CD4-positive, alpha-beta memory T cell (primary cell): Measurements from ENCODE around the gene DNLZ. TPM values are rescaled to one million over a fixed set of nuclear protein-coding genes. Genes with fewer than 3 reads are reported as not detected.

ENCODE experiments used
- CTCF ChIA-PET: fragments of 350-600 bp; sonication (Branson Sonifier 250); formaldehyde crosslinking; loops from one replicate; lab custom pipeline; 2021; ENCODE audit warnings: inconsistent platforms; ENCODE audit not compliant: partially characterized antibody; lab: Charles Lee
- POLR2A ChIA-PET: fragments of 350-600 bp; sonication (Branson Sonifier 250); formaldehyde crosslinking; loops from one replicate; lab custom pipeline; 2021; ENCODE audit not compliant: partially characterized antibody; lab: Charles Lee
- DNase-seq, 5 donors: peaks; one replicate each; pipeline versions ENCODE4 v3.0.0 to v3.0.0-alpha.2; 2020 to 2022; ENCODE audit warnings: mixed read lengths in 1 of 5
- H3K27ac ChIP-seq: one replicate; pipeline ENCODE4 v1.7.0; 2013; ENCODE audit warnings: low read depth, low read length
- H3K27me3 ChIP-seq: 2 replicates; pipeline ENCODE4 v1.7.0; 2013; ENCODE audit warnings: mild to moderate bottlenecking, low read length, moderate library complexity; ENCODE audit not compliant: insufficient read depth
- H3K36me3 ChIP-seq: 2 replicates; pipeline ENCODE4 v1.7.0; 2013; ENCODE audit warnings: mild to moderate bottlenecking, low read length, moderate library complexity; ENCODE audit not compliant: insufficient read depth
- H3K4me1 ChIP-seq: 2 replicates; pipeline ENCODE4 v1.7.0; 2013; ENCODE audit warnings: mild to moderate bottlenecking, low read length, moderate library complexity; ENCODE audit not compliant: insufficient read depth
- H3K4me3 ChIP-seq, 2 donors: one replicate each; pipeline ENCODE4 v1.7.0; 2013; ENCODE audit warnings: low read length in 2 of 2, mild to moderate bottlenecking in 1 of 2
- H3K9me3 ChIP-seq, 2 donors: one replicate each; pipeline ENCODE4 v1.7.0; 2013; ENCODE audit warnings: low read length in 2 of 2, control low read depth in 1 of 2; ENCODE audit not compliant: control insufficient read depth in 1 of 2
- H3K27ac Mint-ChIP-seq, 7 donors: one replicate each; pipeline ENCODE4 v1.8.0; 2020 to 2021; ENCODE audit warnings: mixed read lengths in 7 of 7, mild to moderate bottlenecking in 6 of 7, inconsistent platforms in 3 of 7, moderate library complexity in 3 of 7
- H3K27me3 Mint-ChIP-seq, 2 donors: one replicate each; pipeline ENCODE4 v1.8.0; 2020 to 2021; ENCODE audit warnings: mixed read lengths in 2 of 2
- H3K36me3 Mint-ChIP-seq, 2 donors: one replicate each; pipeline ENCODE4 v1.8.0; 2020 to 2021; ENCODE audit warnings: mixed read lengths in 2 of 2, inconsistent platforms in 1 of 2, mild to moderate bottlenecking in 1 of 2
- H3K4me1 Mint-ChIP-seq, 4 donors: one replicate each; pipeline ENCODE4 v1.8.0; 2020 to 2021; ENCODE audit warnings: mixed read lengths in 4 of 4, mild to moderate bottlenecking in 1 of 4
- H3K4me3 Mint-ChIP-seq, 8 donors: one replicate each; pipeline ENCODE4 v1.8.0; 2020 to 2021; ENCODE audit warnings: mixed read lengths in 8 of 8, mild to moderate bottlenecking in 7 of 8, moderate library complexity in 6 of 8, inconsistent platforms in 3 of 8
- H3K9me3 Mint-ChIP-seq, 8 donors: one replicate each; pipeline ENCODE4 v1.8.0; 2020 to 2021; ENCODE audit warnings: mixed read lengths in 8 of 8, mild to moderate bottlenecking in 5 of 8, inconsistent platforms in 3 of 8, moderate library complexity in 1 of 8
- intact Hi-C: fragments of 100-400 bp; cut with micrococcal nuclease; formaldehyde crosslinking; loops from one replicate; pipeline ENCODE4 v1.15.1; 2023
- polyA plus RNA-seq, 2 donors: library from polyadenylated mRNA; unstranded; fragments of 300-500 nt; fragmentation: Illumina TruSeq; gene quantifications; one replicate each; pipeline ENCODE4 v1.2.3, GENCODE V29; 2021
- total RNA-seq, 2 experiments: library from RNA; stranded (reverse); gene quantifications; one replicate each; pipeline ENCODE4 v1.2.3, GENCODE V29; 2021

Gene DNLZ
- total and polyA plus RNA-seq, 4 experiments from 2014 or later, result 26.0 to 86.1 (median 51.8) TPM

DNA sequence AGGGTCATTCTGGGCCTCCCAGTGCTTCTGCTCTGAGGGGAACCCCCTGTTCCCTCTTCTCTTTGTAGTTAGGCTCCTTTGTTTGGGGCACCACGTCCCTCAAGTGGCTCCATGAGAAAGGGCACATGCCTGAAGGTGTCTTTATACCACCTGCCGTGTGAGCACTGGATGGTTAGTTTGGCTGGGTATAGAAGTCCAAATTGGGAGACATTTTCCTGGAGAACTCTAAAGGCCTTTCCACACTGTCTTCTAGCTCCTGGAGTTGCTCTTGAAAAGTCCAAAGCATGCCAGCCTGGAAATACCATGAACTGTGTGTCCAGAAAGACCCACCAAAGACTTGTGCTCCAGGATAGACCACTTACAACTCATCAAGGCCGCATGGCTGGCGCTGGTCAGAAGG is 48.6 kb downstream of the DNLZ start:
- peaks cover 0 to 7% (median 3%) of the 10 kb centered on the region in 4 donors for H3K4me1 Mint-ChIP-seq
- CTCF ChIA-PET, result no interaction called here
- Histone ChIP-seq H3K4me1 (peaks cover 5% of the 10 kb centered on the region), H3K27ac (no peak overlapping the region), H3K27me3 (no peaks in the 10 kb centered on the region), H3K36me3 (no peaks in the 10 kb centered on the region), H3K4me3 (no peak overlapping the region), H3K9me3 (no peaks in the 10 kb centered on the region)
- no peaks in the 10 kb centered on the region for H3K36me3 Mint-ChIP-seq
- intact Hi-C loops, result no loop called here
- POLR2A ChIA-PET, result no interaction called here
- H3K27ac Mint-ChIP-seq, result no peak overlapping the region
- H3K27me3 Mint-ChIP-seq, result no peaks in the 10 kb centered on the region
- DNase-seq, result no peak
- no peak overlapping the region for H3K4me3 Mint-ChIP-seq
- peaks cover 0 to 9% (median 2%) of the 10 kb centered on the region in 8 donors for H3K9me3 Mint-ChIP-seq

DNA sequence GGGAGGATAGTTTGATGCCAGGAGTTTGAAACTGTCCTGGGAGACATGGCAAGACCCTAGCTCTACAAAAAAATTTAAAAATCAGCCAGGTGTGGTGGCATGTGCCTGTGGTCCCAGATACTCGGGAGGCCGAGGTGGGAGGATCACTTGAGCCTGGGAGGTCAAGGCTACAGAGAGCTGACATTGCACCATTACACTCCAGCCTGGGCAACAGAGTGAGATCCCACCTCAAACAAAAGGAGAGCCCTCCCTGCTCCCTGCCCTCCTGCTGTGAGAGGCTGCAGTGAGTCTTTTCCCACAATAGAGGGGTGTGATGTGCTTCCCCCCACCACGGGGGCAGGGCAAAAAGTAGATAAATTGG is 49.5 kb downstream of the DNLZ start:
- Mint-ChIP-seq H3K36me3 (no peaks in the 10 kb centered on the region), H3K4me3 (no peak overlapping the region), H3K27ac (no peak overlapping the region), H3K27me3 (no peaks in the 10 kb centered on the region), H3K9me3 (peaks cover 0 to 9% (median 2%) of the 10 kb centered on the region in 8 donors), H3K4me1 (peaks cover 0 to 7% (median 3%) of the 10 kb centered on the region in 4 donors)
- peaks cover 5% of the 10 kb centered on the region for H3K4me1 ChIP-seq
- intact Hi-C loops, result no loop called here
- no peak overlapping the region for H3K27ac ChIP-seq
- CTCF ChIA-PET, result no interaction called here
- no peak overlapping the region for H3K4me3 ChIP-seq
- no peaks in the 10 kb centered on the region for H3K36me3 ChIP-seq
- DNase-seq, result no peak
- no peaks in the 10 kb centered on the region for H3K9me3 ChIP-seq
- H3K27me3 ChIP-seq, result no peaks in the 10 kb centered on the region
- POLR2A ChIA-PET, result no interaction called here

DNA sequence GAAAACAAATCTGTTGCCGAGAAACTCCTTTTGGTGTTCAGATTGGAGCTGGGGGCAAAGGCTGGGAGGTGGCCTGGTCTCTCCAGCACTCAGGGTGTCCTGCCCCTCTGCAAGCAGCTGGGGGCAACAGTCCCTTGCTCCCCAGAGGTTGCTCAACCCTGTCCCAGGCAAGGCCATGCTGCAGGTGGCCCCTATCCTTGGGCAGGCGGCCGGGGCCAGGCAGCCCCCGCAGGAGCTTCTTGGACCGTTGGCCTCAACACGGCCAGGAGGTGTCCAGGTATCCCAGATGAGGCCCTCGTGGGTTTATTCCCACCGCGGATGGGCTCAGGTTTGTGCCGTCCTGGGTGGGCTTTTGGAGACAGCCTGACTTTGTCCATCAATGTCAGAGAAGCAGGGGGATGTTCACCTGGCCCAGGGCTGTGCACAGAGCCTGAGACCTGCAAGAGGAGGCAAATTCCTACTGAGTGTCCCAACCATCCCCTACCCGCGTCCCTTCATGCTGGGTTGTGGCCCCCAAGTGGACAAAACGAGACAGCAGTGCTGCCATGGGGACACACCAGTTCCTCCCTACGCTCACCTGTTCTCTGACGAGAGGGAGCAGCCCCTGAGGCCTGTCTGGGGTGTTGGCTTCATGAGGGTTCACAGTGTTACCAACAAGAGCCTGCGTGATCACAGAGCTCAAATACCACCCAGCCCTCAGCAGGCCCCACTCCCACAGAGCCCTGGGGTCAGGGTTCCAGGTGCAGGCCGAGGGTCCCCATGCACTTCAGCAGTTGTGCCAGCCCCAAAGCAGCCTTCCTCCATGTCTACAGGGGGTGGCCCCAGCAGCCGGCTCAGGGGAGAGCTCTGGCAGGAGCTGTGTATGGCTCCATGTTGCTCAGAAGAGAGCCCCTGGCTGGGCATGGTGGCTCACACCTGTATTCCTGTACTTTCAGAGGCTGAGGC is 50.2 kb downstream of the DNLZ start:
- Histone ChIP-seq H3K36me3 (no peaks in the 10 kb centered on the region), H3K4me1 (peaks cover 5% of the 10 kb centered on the region), H3K27ac (no peak overlapping the region), H3K9me3 (no peaks in the 10 kb centered on the region), H3K27me3 (no peaks in the 10 kb centered on the region), H3K4me3 (no peak overlapping the region)
- H3K27me3 Mint-ChIP-seq, result no peaks in the 10 kb centered on the region
- ChIA-PET POLR2A (interaction anchor here (0.7 to 0.9 kb wide), 2 partner anchors 17 to 51 kb away, joined by 5 read pairs; no protein-coding TSS in a partner anchor), CTCF (interaction anchor here (1.1 to 1.2 kb wide), 2 partner anchors 14 to 88 kb away, joined by 4 read pairs; partner anchors contain the start of gene GPSM1)
- DNase-seq, result no peak
- H3K4me3 Mint-ChIP-seq, result no peak overlapping the region
- H3K27ac Mint-ChIP-seq, result no peak overlapping the region
- H3K9me3 Mint-ChIP-seq, result peaks cover 0 to 9% (median 2%) of the 10 kb centered on the region in 8 donors
- H3K36me3 Mint-ChIP-seq, result no peaks in the 10 kb centered on the region
- peaks cover 0 to 7% (median 3%) of the 10 kb centered on the region in 4 donors for H3K4me1 Mint-ChIP-seq
- intact Hi-C loops, result no loop called here

DNA sequence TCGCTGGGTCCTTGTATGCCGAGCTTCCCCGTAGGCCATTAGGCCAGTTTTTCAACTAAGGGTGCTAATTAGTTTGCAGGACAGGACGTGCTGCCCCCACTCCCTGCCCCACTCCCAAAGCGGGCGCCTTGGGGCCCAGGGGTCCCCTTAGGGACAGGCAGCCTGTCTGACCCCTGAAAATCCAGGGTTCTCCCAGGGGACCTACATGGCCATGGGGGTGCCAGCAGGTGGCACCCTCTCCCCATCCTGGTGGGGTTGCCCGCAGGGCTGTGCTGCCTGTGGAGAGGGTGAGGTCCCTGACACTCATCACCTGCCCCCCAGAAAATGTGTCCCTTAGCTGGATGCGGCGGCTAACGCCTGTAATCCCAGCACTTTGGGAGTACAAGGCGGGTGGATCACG is 51.1 kb downstream of the DNLZ start:
- peaks cover 5% of the 10 kb centered on the region for H3K4me1 ChIP-seq
- H3K9me3 ChIP-seq, result no peaks in the 10 kb centered on the region
- no peaks in the 10 kb centered on the region for H3K27me3 ChIP-seq
- H3K36me3 ChIP-seq, result no peaks in the 10 kb centered on the region
- peaks cover 0 to 9% (median 2%) of the 10 kb centered on the region in 8 donors for H3K9me3 Mint-ChIP-seq
- CTCF ChIA-PET, result interaction anchor here (1.1 to 1.2 kb wide), 2 partner anchors 15 to 89 kb away, joined by 4 read pairs; partner anchors contain the start of gene GPSM1
- H3K27me3 Mint-ChIP-seq, result no peaks in the 10 kb centered on the region
- POLR2A ChIA-PET, result interaction anchor here (0.9 kb wide), 1 partner anchor 51 kb away, joined by 5 read pairs; no protein-coding TSS in a partner anchor
- no peaks in the 10 kb centered on the region for H3K36me3 Mint-ChIP-seq
- intact Hi-C loops, result no loop called here
- peak in 4 of 5 donors; percentile 22 to 37 (median 34) for DNase-seq
- H3K27ac ChIP-seq, result no peak overlapping the region
- H3K4me1 Mint-ChIP-seq, result peaks cover 0 to 7% (median 3%) of the 10 kb centered on the region in 4 donors
- no peak overlapping the region for H3K4me3 Mint-ChIP-seq
- H3K4me3 ChIP-seq, result no peak overlapping the region
- H3K27ac Mint-ChIP-seq, result no peak overlapping the region

DNA sequence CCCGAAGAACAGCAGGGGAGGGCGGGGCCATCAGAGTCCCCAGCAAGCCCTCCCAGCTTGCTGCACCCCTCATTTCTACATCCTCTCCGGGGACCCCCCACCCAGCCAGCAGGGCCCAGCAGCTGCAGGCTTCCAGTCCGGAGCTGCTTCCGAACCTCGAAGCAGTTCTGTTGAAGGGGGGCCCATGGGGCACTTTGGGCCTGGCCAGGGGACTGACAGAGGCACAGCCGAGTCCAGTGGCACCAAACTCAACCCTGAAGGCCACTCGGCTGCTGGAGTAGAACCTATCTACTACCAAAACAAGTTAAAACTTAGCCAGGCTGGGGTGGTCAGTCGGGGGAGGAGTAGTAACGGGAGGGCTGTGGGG is 51.6 kb downstream of the DNLZ start:
- Mint-ChIP-seq H3K36me3 (no peaks in the 10 kb centered on the region), H3K9me3 (peaks cover 0 to 9% (median 2%) of the 10 kb centered on the region in 8 donors), H3K27ac (no peak overlapping the region), H3K4me1 (peaks cover 0 to 7% (median 3%) of the 10 kb centered on the region in 4 donors), H3K27me3 (no peaks in the 10 kb centered on the region), H3K4me3 (no peak overlapping the region)
- DNase-seq, result no peak
- H3K27ac ChIP-seq, result no peak overlapping the region
- H3K36me3 ChIP-seq, result no peaks in the 10 kb centered on the region
- H3K27me3 ChIP-seq, result no peaks in the 10 kb centered on the region
- no peak overlapping the region for H3K4me3 ChIP-seq
- ChIA-PET CTCF (interaction anchor here (1.1 kb wide), 1 partner anchor 89 kb away, joined by 4 read pairs; no protein-coding TSS in a partner anchor), POLR2A (no interaction called here)
- peaks cover 5% of the 10 kb centered on the region for H3K4me1 ChIP-seq
- H3K9me3 ChIP-seq, result no peaks in the 10 kb centered on the region
- intact Hi-C loops, result no loop called here

DNA sequence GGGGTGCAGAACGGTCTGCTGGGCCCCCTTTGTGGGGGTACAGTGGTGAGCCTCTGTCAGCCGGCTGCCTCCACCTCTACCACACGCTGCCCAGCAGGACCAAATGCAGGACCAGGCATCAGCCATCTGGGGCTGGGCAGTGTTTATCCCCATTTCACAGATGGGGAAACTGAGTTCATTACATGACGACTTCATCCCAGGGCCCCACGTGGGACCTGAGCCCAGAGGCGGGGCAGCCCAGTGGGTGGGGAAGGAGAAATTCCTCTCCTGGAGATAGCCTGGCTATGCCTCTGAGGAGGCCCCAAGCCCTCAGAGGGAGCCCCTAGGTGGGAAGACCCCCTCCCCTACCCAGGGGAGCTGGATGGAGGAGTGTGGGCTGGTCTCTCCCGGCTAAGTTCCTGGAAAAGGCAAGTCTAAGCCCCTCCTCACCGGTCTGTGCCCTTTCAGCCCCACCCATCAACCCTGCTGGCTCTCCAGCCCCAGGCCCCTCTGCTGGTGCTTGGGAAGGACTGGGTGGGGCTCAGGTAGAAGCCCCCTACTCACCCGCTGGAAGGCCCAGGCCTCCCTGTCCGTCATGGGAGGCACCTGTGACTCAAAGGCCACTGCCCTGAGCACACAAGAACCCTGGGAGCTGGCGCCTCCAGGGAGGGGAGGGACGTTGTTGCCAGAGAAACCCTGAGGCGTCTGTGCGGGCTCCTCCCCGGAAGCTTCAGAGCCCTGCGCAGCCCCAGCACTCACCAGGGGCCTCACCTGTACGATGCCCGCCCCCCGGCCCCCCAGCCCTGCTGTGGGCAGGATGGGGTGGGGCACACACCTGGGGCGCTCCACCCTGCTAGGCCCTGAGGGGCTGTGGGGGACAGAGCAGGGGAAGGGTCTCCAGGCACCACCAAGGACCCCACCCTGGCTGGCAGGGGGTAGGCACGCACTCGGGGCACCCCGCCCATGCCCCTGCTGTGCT is 52.2 kb downstream of the DNLZ start:
- CTCF ChIA-PET, result no interaction called here

More for the DNA sequence above, 52.2 kb downstream of the DNLZ start:
- Mint-ChIP-seq H3K27ac (no peak overlapping the region), H3K4me3 (no peak overlapping the region), H3K27me3 (peaks cover 0 to 1% of the 10 kb centered on the region in 2 donors), H3K9me3 (peaks cover 0 to 9% (median 2%) of the 10 kb centered on the region in 8 donors), H3K36me3 (no peaks in the 10 kb centered on the region), H3K4me1 (peaks cover 1 to 8% (median 4%) of the 10 kb centered on the region in 4 donors)
- POLR2A ChIA-PET, result no interaction called here
- no peak for DNase-seq
- intact Hi-C loops, result no loop called here
- no peaks in the 10 kb centered on the region for H3K27me3 ChIP-seq
- no peaks in the 10 kb centered on the region for H3K9me3 ChIP-seq
- H3K4me3 ChIP-seq, result no peak overlapping the region
- H3K4me1 ChIP-seq, result peaks cover 5% of the 10 kb centered on the region
- H3K36me3 ChIP-seq, result no peaks in the 10 kb centered on the region
- no peak overlapping the region for H3K27ac ChIP-seq
